GM12865 (cell line): Measurements from ENCODE around the gene DENND5B.
A peak's percentile ranks its signal among the peaks of the same experiment; 100 is the strongest.

Experiments used
- DNase-seq: peaks from one replicate; pipeline ENCODE4 v3.0.0; 2010; ENCODE audit warnings: low read depth
- H3K4me3 ChIP-seq: 2 replicates; pipeline ENCODE4 v1.5.1; 2011; ENCODE audit warnings: mild to moderate bottlenecking, low read depth, low read length, control low read depth
- TF ChIP-seq, protein P1 (sequence below): IDR thresholded peaks from 2 replicates; pipeline ENCODE4 v1.5.1; 2011; ENCODE audit warnings: low read length, control low read depth, low read depth, inconsistent platforms; ENCODE audit not compliant: insufficient read depth; ENCODE audit errors: missing control alignments

Gene DENND5B

DNA sequence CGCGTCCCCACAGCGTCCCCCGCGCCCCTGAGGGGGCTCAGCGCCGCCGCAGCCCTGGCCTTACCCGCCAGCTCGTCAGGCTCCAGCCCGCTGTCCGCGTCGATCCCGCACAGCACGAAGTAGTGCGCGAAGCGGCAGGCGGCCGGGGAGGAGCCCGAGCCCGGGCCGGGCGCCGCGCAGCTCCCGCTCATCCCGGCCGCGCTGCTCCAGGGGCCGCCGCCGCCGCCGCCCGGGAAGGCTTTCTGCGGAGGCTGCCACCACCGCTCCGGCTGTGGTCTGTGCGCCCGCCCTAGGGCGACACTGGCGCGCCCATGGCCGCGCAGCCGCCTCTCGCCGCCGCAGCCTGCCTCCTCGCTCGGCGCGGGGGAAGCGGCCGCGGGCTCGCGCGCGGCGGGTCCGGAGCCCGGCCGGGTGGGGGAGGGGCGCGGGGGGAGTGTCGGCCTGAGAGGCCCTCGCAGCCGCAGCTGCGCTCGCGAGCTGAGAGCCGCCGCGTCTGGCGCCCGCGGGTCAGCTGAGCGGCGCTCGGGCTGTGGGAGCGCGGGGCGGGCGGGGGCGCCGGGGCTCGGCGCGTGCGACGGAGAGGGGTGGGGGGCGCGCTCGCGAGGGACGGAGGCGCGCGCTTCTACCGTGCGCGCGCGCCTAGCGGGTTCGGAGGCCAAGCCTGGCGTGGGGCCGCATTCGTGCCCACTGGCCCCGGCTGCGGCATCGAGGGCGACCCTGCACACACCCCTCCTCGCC is at the start of gene DENND5B:
Gene DENND5B (minus strand): TSS at position 495 of the 738 bp plus-strand sequence. CDS start 304 bp downstream, at position 191.
- peak; percentile 92 for DNase-seq
- peak within 1 kb of the TSS; percentile 96 for H3K4me3 ChIP-seq
- TF ChIP-seq, protein P1, sequence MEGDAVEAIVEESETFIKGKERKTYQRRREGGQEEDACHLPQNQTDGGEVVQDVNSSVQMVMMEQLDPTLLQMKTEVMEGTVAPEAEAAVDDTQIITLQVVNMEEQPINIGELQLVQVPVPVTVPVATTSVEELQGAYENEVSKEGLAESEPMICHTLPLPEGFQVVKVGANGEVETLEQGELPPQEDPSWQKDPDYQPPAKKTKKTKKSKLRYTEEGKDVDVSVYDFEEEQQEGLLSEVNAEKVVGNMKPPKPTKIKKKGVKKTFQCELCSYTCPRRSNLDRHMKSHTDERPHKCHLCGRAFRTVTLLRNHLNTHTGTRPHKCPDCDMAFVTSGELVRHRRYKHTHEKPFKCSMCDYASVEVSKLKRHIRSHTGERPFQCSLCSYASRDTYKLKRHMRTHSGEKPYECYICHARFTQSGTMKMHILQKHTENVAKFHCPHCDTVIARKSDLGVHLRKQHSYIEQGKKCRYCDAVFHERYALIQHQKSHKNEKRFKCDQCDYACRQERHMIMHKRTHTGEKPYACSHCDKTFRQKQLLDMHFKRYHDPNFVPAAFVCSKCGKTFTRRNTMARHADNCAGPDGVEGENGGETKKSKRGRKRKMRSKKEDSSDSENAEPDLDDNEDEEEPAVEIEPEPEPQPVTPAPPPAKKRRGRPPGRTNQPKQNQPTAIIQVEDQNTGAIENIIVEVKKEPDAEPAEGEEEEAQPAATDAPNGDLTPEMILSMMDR, result no peak

DNA sequence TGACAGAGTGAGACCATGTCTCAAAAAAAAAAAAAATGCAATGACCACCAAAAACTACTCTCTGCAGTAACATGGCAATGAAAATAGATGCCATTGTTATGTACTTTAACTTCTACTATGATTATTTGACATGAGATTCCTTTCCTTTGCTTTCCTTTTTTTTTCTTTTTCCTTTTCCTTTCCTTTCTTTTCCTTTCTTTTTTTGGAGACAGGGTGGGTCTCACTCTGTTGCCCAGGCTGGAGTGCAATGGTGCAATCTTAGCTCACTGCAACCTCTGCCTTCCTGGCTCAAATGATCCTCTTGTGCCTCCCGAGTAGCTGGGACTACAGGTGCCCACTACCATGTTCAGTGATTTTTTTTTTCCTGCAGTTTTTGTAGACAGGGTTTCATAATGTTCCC is 43.7 kb upstream of the DENND5B start:
- no peak overlapping the region for H3K4me3 ChIP-seq
- TF ChIP-seq, protein P1, result no peak
- DNase-seq, result no peak

DNA sequence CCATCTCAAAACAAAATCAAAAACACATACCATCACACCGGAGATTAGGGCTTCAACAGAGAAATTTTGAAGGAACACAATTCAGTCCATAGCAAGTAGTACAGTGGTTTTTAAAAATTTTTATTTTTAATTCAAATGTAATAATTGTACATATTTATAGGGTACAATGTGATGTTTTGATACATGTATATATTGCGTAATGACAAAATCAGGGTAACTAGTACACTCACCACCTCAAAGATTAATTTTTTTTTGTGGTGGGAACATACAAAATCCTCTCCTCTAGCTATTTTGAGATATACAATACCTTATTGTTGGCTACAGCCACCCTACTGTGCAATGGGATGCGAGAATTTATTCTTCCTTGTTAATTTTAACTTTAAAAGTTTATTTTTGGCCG is 42.5 kb upstream of the DENND5B start:
- H3K4me3 ChIP-seq, result no peak overlapping the region
- no peak for DNase-seq
- TF ChIP-seq, protein P1, result no peak

DNA sequence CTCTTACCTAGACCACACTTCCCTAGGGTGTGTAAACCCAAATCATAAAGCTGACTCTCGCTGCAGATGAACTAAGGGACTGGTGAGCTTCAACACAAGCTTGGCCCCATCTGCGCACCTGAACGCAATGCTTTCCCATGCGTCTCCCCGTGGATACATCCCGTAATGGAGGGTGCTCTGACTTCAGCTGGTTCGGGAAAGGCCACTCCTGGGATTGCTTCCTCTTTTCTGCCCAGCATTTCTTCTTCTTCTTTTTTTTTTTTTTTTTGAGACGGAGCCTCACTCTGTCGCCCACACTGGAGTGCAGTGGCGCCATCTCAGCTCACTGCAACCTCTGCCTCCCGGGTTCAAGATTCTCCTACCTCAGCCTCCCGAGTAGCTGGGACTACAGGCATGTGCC is 40.9 kb upstream of the DENND5B start:
- DNase-seq, result no peak
- TF ChIP-seq, protein P1, result no peak
- H3K4me3 ChIP-seq, result no peak overlapping the region

DNA sequence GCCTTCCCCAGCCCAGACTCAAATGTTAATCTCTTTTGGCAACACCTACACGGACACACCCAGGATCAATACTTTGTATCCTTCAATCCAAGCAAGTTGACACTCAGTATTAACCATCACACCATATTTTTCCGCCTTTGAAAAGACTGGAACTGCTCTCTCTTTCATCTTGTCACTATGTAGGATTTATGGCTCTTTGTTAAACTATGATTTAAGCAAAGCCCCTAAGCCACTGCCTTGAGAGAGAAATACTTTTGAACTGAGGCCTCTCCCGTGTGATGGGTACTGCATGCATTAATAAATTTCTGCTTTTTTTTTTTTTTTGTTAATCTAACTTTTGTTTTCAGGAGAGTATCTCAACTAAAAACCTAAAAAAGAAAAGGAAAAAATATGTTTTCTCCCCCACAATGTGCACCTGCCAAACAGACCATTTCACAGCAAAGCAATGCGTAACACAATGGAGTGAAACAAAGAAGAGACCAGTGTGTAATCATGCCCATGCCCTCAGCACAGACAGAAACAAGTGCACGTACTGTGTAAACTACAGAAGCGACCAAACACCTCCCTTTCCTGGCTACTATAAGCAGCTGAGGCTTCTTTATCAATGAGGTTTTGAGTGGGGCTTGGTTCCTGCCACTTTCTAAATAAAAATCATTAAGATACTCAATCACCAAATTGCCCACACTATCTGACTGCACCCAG is 40.2 kb upstream of the DENND5B start:
- no peak overlapping the region for H3K4me3 ChIP-seq
- no peak for DNase-seq
- TF ChIP-seq, protein P1, result no peak

DNA sequence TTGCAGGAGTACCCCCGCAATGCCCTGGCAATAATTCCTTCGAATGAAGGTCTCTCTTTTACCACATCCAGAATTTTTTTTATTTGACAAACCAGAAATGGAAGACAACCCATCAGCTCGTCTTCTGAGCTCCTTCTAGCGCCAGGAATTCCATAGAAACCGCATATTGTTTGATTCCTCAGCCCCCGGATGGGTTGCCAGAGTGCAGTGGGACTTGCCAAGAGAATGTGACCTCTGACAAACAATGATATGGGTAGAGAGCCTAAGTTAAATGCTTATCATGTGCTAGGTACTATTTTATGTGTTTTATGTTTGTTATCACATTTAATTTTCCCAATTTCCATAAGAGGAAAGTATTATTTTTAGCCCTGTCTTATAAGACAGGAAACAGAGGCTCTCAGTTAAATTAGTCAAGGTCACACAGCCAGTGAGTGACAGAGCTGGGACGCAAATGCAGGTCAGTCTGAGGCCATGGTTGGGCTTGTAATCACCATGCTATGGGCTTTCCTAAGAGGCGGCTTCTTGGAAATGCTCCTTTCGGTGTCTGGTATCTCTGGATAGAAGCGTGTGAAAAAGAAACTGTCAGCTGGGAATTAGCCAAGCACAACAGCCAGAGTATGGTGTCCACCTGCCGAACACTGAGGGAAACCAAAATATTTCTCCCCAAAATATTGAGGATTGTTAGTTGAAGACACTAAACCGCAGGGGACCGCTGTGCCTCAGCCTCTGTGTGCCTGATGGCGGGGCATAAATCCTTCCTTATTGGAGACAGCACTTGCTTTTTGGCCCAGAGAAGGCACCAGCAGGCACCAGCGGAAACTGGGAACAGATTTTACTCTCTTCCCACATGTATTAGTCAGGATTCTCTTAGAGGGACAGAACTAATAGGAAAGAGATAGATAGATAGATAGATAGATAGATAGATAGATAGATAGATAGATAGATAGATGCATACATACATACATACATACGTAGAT is 39.1 kb upstream of the DENND5B start:
- TF ChIP-seq, protein P1, result no peak
- no peak for DNase-seq
- H3K4me3 ChIP-seq, result no peak overlapping the region
